Activated CD8-positive, alpha-beta T cell treated with anti-CD3 and anti-CD28 coated beads for 36 hours (primary cell): ENCODE measurements around the gene ZDHHC17. TPM values are rescaled to one million over a fixed set of nuclear protein-coding genes. Genes with fewer than 3 reads are reported as not detected.

Experiments
- ATAC-seq: fragments of 200-7000 bp; cut with Tn5 transposase; one replicate; pipeline ENCODE4 v1.10.0; 2021; ENCODE audit warnings: mild to moderate bottlenecking, moderate library complexity
- CTCF ChIA-PET: fragments of 350-600 bp; sonication (Branson Sonifier 250); formaldehyde crosslinking; loops from one replicate; lab custom pipeline; 2021; ENCODE audit warnings: antibody characterized with exemption; lab: Charles Lee
- POLR2A ChIA-PET: fragments of 350-600 bp; sonication (Branson Sonifier 250); formaldehyde crosslinking; loops from one replicate; lab custom pipeline; 2021; ENCODE audit warnings: antibody characterized with exemption; lab: Charles Lee
- DNase-seq: peaks from one replicate; pipeline ENCODE4 v3.0.0-alpha.2; 2020
- H3K27ac Mint-ChIP-seq: one replicate; pipeline ENCODE4 v1.8.0; 2021; ENCODE audit warnings: mild to moderate bottlenecking, mixed read lengths
- H3K27me3 Mint-ChIP-seq: one replicate; pipeline ENCODE4 v1.8.0; 2021; ENCODE audit warnings: mixed read lengths
- H3K36me3 Mint-ChIP-seq: one replicate; pipeline ENCODE4 v1.8.0; 2021; ENCODE audit warnings: low read depth, mixed read lengths
- H3K4me1 Mint-ChIP-seq: one replicate; pipeline ENCODE4 v1.8.0; 2021; ENCODE audit warnings: low read depth, mixed read lengths
- H3K4me3 Mint-ChIP-seq: one replicate; pipeline ENCODE4 v1.8.0; 2021; ENCODE audit warnings: mild to moderate bottlenecking, moderate library complexity, mixed read lengths
- H3K9me3 Mint-ChIP-seq: one replicate; pipeline ENCODE4 v1.8.0; 2021; ENCODE audit warnings: mixed read lengths
- CTCF ChIP-seq: fragments of 200-600 bp; IDR thresholded peaks from one replicate; pipeline ENCODE4 v1.8.0; 2022; ENCODE audit warnings: antibody characterized with exemption, mild to moderate bottlenecking
- intact Hi-C: fragments of 100-400 bp; cut with micrococcal nuclease; formaldehyde crosslinking; loops from one replicate; pipeline ENCODE4 v1.10.0; 2022
- total RNA-seq, 2 experiments: library from RNA; stranded (reverse); gene quantifications; one replicate each; pipeline ENCODE4 v1.2.3, GENCODE V29; 2021

The ZDHHC17 gene
- total RNA-seq, 2 experiments from 2014 or later: 20.8 to 22.4 TPM

GRCh38 chr12:76738824-76739579 lies 24.9 kb upstream of the ZDHHC17 start:
- Mint-ChIP-seq H3K27me3 (peaks cover 8% of the 10 kb centered on the region), H3K27ac (no peak overlapping the region), H3K9me3 (peaks cover 16% of the 10 kb centered on the region), H3K36me3 (peaks cover 9% of the 10 kb centered on the region), H3K4me1 (no peaks in the 10 kb centered on the region), H3K4me3 (no peak overlapping the region)
- no peak for DNase-seq
- ChIA-PET CTCF (interaction anchor here (1.2 to 1.4 kb wide), 2 partner anchors 51 to 320 kb away, joined by 3 read pairs; no protein-coding TSS in a partner anchor), POLR2A (no interaction called here)
- no peak for TF ChIP-seq CTCF
- ATAC-seq: no peak
- intact Hi-C loops: no loop called here

GRCh38 chr12:76739896-76740295 lies 24.0 kb upstream of the ZDHHC17 start:
- POLR2A ChIA-PET: no interaction called here
- ATAC-seq (no peak), DNase-seq (no peak)
- intact Hi-C loops: no loop called here
- Mint-ChIP-seq H3K27me3 (peaks cover 5% of the 10 kb centered on the region), H3K27ac (no peak overlapping the region), H3K36me3 (peaks cover 7% of the 10 kb centered on the region), H3K4me1 (no peaks in the 10 kb centered on the region), H3K9me3 (peaks cover 14% of the 10 kb centered on the region), H3K4me3 (no peak overlapping the region)
- CTCF ChIA-PET: interaction anchor here (1.2 kb wide), 1 partner anchor 319 kb away, joined by 3 read pairs; no protein-coding TSS in a partner anchor
- no peak for TF ChIP-seq CTCF

- CTCF ChIA-PET: no interaction called here
- no peak for DNase-seq
- Mint-ChIP-seq H3K36me3 (peaks cover 7% of the 10 kb centered on the region), H3K27me3 (peaks cover 5% of the 10 kb centered on the region), H3K4me3 (no peak overlapping the region), H3K9me3 (peaks cover 14% of the 10 kb centered on the region), H3K27ac (no peak overlapping the region), H3K4me1 (no peaks in the 10 kb centered on the region)
- POLR2A ChIA-PET: no interaction called here
- intact Hi-C loops: no loop called here
- no peak for TF ChIP-seq CTCF
- no peak for ATAC-seq
Measured at GRCh38 chr12:76740501-76740900, 23.4 kb upstream of the ZDHHC17 start.

- Mint-ChIP-seq H3K36me3 (no peaks in the 10 kb centered on the region), H3K27me3 (peaks cover 5% of the 10 kb centered on the region), H3K27ac (no peak overlapping the region), H3K4me3 (no peak overlapping the region), H3K9me3 (no peaks in the 10 kb centered on the region), H3K4me1 (no peaks in the 10 kb centered on the region)
- ATAC-seq: no peak
- ChIA-PET CTCF (no interaction called here), POLR2A (no interaction called here)
- TF ChIP-seq CTCF: no peak
- no peak for DNase-seq
- intact Hi-C loops: no loop called here
Measured at GRCh38 chr12:76745343-76745742, 18.6 kb upstream of the ZDHHC17 start.

GRCh38 chr12:76746516-76746915 lies 17.4 kb upstream of the ZDHHC17 start:
- Mint-ChIP-seq H3K4me1 (no peaks in the 10 kb centered on the region), H3K27me3 (peaks cover 5% of the 10 kb centered on the region), H3K9me3 (no peaks in the 10 kb centered on the region), H3K27ac (no peak overlapping the region), H3K4me3 (no peak overlapping the region), H3K36me3 (no peaks in the 10 kb centered on the region)
- intact Hi-C loops: no loop called here
- ATAC-seq (no peak), DNase-seq (no peak)
- POLR2A ChIA-PET: no interaction called here
- TF ChIP-seq CTCF: no peak
- CTCF ChIA-PET: interaction anchor here (1.0 kb wide), 1 partner anchor 14 kb away, joined by 3 read pairs; no protein-coding TSS in a partner anchor
